ENCODE measurements around the gene ATAD3C.

The ATAD3C gene

DNA sequence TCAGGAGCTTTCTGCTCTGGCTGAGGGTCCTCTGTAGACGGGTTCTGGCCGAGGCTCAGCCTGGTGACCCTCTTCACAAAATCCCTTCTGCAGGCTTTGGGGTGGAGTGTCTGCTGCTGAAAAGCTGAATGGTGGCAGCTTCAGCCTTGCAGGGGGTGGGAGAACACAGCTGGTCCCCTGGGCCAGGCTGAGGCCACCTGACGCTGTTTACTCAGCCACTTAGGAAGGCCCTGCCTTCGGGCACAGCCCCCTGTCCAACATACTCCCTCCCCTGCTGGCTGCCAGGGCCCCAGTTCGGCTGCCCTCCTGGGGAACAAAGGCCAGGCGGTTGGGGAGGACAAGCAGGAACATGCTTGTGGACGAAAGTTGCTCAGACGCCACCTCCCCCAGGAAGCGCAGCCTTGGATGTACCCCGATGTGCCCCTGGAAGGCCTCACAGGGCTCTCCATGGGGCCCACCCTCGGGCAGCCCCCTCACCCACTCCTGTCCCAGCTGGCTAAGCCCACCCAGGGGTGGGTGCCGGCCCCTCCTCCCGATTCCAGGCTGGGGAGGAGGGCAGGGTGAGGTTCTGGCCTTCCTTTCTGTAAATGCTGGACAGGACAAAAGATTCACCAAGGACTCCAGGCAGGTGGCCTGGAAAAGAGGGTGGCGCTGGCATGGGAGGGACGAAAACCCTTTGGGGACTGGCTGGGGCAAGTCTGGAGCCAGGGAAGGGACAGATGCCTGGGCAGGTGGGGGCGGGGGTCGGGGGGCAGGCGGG lies 28.2 kb upstream of the ATAD3C start, which contains the start of gene ANKRD65:
Gene ANKRD65, minus strand, starts transcription at position 130 of the 760 bp plus-strand sequence. CDS start 271 bp downstream, outside the sequence.
- TF ChIP-seq, protein P1, sequence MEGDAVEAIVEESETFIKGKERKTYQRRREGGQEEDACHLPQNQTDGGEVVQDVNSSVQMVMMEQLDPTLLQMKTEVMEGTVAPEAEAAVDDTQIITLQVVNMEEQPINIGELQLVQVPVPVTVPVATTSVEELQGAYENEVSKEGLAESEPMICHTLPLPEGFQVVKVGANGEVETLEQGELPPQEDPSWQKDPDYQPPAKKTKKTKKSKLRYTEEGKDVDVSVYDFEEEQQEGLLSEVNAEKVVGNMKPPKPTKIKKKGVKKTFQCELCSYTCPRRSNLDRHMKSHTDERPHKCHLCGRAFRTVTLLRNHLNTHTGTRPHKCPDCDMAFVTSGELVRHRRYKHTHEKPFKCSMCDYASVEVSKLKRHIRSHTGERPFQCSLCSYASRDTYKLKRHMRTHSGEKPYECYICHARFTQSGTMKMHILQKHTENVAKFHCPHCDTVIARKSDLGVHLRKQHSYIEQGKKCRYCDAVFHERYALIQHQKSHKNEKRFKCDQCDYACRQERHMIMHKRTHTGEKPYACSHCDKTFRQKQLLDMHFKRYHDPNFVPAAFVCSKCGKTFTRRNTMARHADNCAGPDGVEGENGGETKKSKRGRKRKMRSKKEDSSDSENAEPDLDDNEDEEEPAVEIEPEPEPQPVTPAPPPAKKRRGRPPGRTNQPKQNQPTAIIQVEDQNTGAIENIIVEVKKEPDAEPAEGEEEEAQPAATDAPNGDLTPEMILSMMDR (IDR thresholded peaks at IDR 0.05; ENCODE audit: insufficient read depth, missing control alignments): no peak
- FAIRE-seq (no peak), DNase-seq (ENCODE audit: insufficient read length, low spot score) (peak; percentile 28)

GRCh38 chr1:1421907-1422464 lies 27.5 kb upstream of the ATAD3C start:
- DNase-seq (ENCODE audit: insufficient read length, low spot score): peak; percentile 7
- FAIRE-seq: no peak
- TF ChIP-seq, protein P1 (IDR thresholded peaks at IDR 0.05; ENCODE audit: insufficient read depth, missing control alignments): no peak

- DNase-seq (ENCODE audit: insufficient read length, low spot score) (no peak), FAIRE-seq (no peak)
- TF ChIP-seq, protein P1 (IDR thresholded peaks at IDR 0.05; ENCODE audit: insufficient read depth, missing control alignments): no peak
Observed at GRCh38 chr1:1422465-1423244, 26.8 kb upstream of the ATAD3C start.

DNA sequence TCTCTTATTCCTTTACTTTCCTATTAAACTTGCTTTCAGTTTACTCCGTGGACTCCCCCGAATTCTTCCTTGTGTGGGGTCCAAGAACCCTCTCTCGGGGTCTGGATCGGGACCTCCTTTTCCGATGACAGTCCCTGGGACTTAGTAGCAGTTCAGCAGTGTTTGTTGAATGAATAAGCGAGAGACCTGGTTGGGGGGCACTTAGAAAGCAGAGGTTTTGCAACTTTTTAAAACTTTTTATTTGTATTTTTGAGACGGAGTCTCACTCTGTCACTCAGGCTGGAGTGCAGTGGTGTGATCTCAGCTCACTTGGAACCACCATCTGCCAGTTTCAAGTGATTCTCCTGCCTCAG lies 26.3 kb upstream of the ATAD3C start:
- FAIRE-seq: no peak
- no peak for DNase-seq (ENCODE audit: insufficient read length, low spot score)
- TF ChIP-seq, protein P1 (IDR thresholded peaks at IDR 0.05; ENCODE audit: insufficient read depth, missing control alignments): no peak

DNA sequence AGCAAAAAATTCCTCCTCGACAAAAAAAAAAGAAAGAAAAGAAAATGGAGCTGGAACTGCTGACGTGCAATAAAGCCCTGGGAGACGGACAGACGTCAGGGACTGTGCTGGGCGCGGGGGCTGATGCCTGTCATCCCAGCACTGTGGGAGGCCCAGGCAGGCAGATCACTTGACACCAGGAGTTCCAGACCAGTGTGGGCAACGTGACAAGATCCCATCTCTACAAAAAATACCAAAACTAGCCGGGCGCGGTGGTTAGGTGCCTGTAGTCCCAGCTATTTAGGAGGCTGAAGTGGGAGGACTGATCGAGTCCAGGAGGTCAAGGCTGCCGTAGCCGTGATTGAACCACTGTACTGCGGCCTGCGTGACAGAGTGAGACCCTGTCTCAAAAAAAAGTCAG lies 24.8 kb upstream of the ATAD3C start:
- DNase-seq (ENCODE audit: insufficient read length, low spot score) (no peak), FAIRE-seq (no peak)
- TF ChIP-seq, protein P1 (IDR thresholded peaks at IDR 0.05; ENCODE audit: insufficient read depth, missing control alignments): no peak

GRCh38 chr1:1425426-1425752 lies 24.1 kb upstream of the ATAD3C start:
- TF ChIP-seq, protein P1 (IDR thresholded peaks at IDR 0.05; ENCODE audit: insufficient read depth, missing control alignments): no peak
- DNase-seq (ENCODE audit: insufficient read length, low spot score) (peak; percentile 2), FAIRE-seq (no peak)

Data from D721Med (cell line).